ENCODE data around the gene KRT74. TPM values are rescaled to one million over a fixed set of nuclear protein-coding genes. Genes with fewer than 3 reads are reported as not detected.

Gene KRT74
- total and polyA plus RNA-seq, 2 experiments from 2014 or later = not detected

DNA sequence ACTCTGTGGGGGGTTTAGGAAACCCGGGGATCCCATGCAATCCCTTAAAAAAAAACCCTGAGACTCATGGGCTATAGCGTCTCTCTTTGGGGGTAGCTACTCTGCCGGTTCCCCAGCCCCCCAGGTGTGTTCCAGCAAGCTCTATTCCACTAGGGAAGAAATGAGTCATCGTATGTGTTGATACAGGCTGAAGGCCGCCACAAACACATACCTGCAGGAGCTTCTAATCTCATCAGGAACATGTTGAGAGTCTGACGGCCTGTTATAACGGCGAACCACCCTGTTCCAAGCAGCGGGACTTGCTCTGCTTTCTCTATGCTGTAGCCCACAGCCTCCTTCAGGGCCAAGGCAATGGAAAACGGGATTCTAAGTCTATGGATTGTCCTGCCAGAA, 52.5 kb downstream of the KRT74 start:
- H3K36me3 ChIP-seq (ENCODE audit: low read depth) = no peaks in the 10 kb centered on the region
- in situ Hi-C loops (cut with MboI) = no loop called here
- H3F3A ChIP-seq (ENCODE audit: insufficient read depth) = no peaks in the 10 kb centered on the region
- no peaks in the 10 kb centered on the region for H3K9me3 ChIP-seq (ENCODE audit: low read depth)
- no peak for TF ChIP-seq EZH2phosphoT487 (IDR thresholded peaks at IDR 0.05; ENCODE audit: insufficient read depth, low read depth)
- TF ChIP-seq EZH2 (IDR thresholded peaks at IDR 0.05; ENCODE audit: insufficient read depth, poor library complexity, severe bottlenecking) = no peak
- no peak overlapping the region for H3K9ac ChIP-seq
- no peak overlapping the region for H3K4me3 ChIP-seq
- no peaks in the 10 kb centered on the region for H3K9me2 ChIP-seq (ENCODE audit: insufficient read depth)
- DNase-seq = no peak
- H2AFZ ChIP-seq = no peak overlapping the region
- H3K79me2 ChIP-seq (ENCODE audit: insufficient read depth) = no peaks in the 10 kb centered on the region
- 86 to 87% methylated on average over 10 of the region's 10 CpGs for WGBS, 2 experiments (ENCODE audit: low coverage in 1 of 2, low lambda C conversion rate in 2 of 2, missing lambda C conversion rate in 2 of 2)
- no peaks in the 10 kb centered on the region for H3K4me1 ChIP-seq (ENCODE audit: insufficient read depth)
- H3K27me3 ChIP-seq (replicated peaks; ENCODE audit: insufficient read depth) = peaks cover 37% of the 10 kb centered on the region
- no peak overlapping the region for H3K4me2 ChIP-seq (ENCODE audit: unreplicated experiment)
- no peak overlapping the region for H3K27ac ChIP-seq
- H4K20me1 ChIP-seq (ENCODE audit: insufficient read depth) = no peaks in the 10 kb centered on the region

DNA sequence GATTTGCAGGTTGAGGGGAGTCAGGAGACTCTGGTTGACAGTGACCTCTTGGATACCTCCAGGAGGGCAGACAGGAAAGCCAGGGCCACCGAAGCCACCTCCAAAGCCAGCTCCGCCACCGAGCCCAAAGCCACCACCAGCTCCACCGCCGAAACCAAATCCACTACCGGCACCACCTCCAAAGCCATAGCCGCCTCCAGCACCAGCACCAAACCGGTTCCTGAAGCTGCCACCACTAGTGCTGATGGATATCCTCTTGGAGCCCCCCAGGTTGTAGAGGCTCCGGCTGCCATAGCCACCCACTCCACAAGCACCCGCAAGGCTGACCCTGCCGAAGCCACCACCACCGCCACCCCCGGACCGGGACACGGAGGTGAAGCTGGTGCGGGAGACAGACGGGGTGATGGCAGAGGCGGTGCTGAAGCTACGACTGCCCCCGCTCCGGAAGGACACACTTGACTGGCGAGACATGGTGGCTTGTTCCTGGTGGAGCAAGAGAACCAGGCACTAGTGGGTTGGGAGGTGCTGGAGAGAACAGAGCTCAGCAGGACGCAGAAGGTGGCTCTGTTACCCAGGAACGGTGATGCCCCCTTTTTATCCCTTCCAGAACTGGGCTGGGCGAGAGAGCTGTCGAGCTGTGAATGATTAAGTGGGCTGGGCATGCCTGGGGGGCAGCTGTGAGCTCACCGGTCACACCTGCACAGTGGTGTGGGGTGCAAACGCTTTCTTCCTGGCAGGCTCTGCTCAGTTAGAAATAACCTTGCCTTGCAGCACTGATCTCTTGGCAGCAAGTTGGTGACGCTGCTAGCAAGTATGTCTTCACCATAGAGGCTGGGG, 53.6 kb downstream of the KRT74 start, which contains the start of gene KRT5:
Gene KRT5 (minus strand): TSS at position 569 of the 837 bp plus-strand sequence. CDS start 98 bp downstream, at position 471.
- Histone ChIP-seq H3K4me2 (ENCODE audit: unreplicated experiment) (no peak within 1 kb of the TSS), H2AFZ (no peak within 1 kb of the TSS), H3F3A (ENCODE audit: insufficient read depth) (no peaks in the 10 kb centered on the region), H3K79me2 (ENCODE audit: insufficient read depth) (no peaks in the 10 kb centered on the region), H3K27ac (no peak within 1 kb of the TSS), H3K9me2 (ENCODE audit: insufficient read depth) (no peaks in the 10 kb centered on the region), H3K27me3 (replicated peaks; ENCODE audit: insufficient read depth) (peaks cover 43% of the 10 kb centered on the region), H3K9ac (no peak within 1 kb of the TSS), H3K4me3 (no peak within 1 kb of the TSS), H3K9me3 (ENCODE audit: low read depth) (no peaks in the 10 kb centered on the region), H4K20me1 (ENCODE audit: insufficient read depth) (no peaks in the 10 kb centered on the region), H3K36me3 (ENCODE audit: low read depth) (no peaks in the 10 kb centered on the region), H3K4me1 (ENCODE audit: insufficient read depth) (no peaks in the 10 kb centered on the region)
- in situ Hi-C loops (cut with MboI) = no loop called here
- TF ChIP-seq EZH2phosphoT487 (IDR thresholded peaks at IDR 0.05; ENCODE audit: insufficient read depth, low read depth) (no peak), EZH2 (IDR thresholded peaks at IDR 0.05; ENCODE audit: insufficient read depth, poor library complexity, severe bottlenecking) (no peak)
- WGBS, 2 experiments (ENCODE audit: low coverage in 1 of 2, low lambda C conversion rate in 2 of 2, missing lambda C conversion rate in 2 of 2) = 81 to 83% methylated on average over 29 of the region's 29 CpGs
- no peak for DNase-seq

DNA sequence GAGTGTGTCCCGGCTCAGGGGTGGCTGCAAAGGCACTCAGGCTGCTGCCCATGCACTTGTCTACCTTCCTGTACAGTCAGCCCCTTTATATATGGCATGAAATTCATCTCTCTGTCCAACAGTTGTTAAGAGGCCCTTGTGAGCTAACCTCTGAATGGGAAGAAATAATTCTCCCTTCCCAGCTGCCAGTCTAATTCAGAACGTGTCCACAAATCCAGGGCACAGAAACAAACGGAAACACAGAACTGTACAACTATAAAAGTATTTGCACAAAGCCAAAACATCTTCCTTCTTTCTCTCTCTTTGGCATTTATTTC, 54.3 kb downstream of the KRT74 start:
- Histone ChIP-seq H3K36me3 (ENCODE audit: low read depth) (no peaks in the 10 kb centered on the region), H3K4me3 (no peak overlapping the region), H3K27me3 (replicated peaks; ENCODE audit: insufficient read depth) (peaks cover 40% of the 10 kb centered on the region), H2AFZ (no peak overlapping the region), H3K9me3 (ENCODE audit: low read depth) (no peaks in the 10 kb centered on the region), H4K20me1 (ENCODE audit: insufficient read depth) (no peaks in the 10 kb centered on the region), H3K4me2 (ENCODE audit: unreplicated experiment) (no peak overlapping the region), H3K4me1 (ENCODE audit: insufficient read depth) (no peaks in the 10 kb centered on the region), H3F3A (ENCODE audit: insufficient read depth) (no peaks in the 10 kb centered on the region), H3K79me2 (ENCODE audit: insufficient read depth) (no peaks in the 10 kb centered on the region), H3K9ac (no peak overlapping the region), H3K27ac (no peak overlapping the region), H3K9me2 (ENCODE audit: insufficient read depth) (no peaks in the 10 kb centered on the region)
- in situ Hi-C loops (cut with MboI) = no loop called here
- TF ChIP-seq EZH2phosphoT487 (IDR thresholded peaks at IDR 0.05; ENCODE audit: insufficient read depth, low read depth) (no peak), EZH2 (IDR thresholded peaks at IDR 0.05; ENCODE audit: insufficient read depth, poor library complexity, severe bottlenecking) (no peak)
- DNase-seq = no peak
- WGBS, 2 experiments (ENCODE audit: low coverage in 1 of 2, low lambda C conversion rate in 2 of 2, missing lambda C conversion rate in 2 of 2) = 73 to 79% methylated on average over 3 of the region's 3 CpGs

DNA sequence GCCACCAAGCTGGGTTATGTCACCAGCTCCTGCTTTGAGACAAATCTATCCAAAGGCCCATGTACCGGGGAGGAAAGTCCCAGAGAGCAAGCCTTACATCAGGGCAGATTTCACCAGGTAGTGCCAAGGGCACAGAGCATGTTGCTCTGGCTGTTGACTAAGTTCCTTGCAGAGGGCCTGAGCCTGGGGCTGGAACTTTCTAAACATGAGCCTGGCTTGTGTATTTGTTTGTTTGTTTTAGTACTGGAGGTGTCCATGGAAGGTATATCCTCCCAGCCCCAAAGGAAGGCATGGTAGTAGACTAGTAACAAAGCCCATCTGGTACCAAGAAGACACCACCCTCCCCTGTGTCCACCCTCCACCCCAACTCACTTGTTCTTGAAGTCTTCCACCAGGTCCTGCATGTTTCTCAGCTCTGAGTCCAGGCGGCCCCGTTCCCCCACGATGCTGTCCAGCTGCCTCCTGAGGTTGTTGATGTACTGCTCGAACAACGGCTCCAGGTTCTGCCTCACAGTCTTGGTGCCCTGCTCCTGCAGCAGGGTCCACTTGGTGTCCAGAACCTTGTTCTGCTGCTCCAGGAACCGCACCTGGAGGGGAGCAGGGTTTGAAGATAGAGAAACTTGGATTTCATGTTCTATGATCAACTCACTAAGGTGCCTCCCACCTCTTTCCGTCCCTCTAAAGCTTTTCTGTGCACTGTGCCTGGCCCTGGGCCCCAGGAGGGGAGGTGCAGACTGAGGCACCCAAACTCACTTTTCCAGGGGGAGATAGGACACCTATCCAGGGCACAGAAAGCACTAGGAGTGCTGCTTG, 54.9 kb downstream of the KRT74 start:
- Histone ChIP-seq H3K9me2 (ENCODE audit: insufficient read depth) (no peaks in the 10 kb centered on the region), H3K27me3 (replicated peaks; ENCODE audit: insufficient read depth) (peaks cover 45% of the 10 kb centered on the region), H3K4me1 (ENCODE audit: insufficient read depth) (no peaks in the 10 kb centered on the region), H3K4me2 (ENCODE audit: unreplicated experiment) (no peak overlapping the region), H3K79me2 (ENCODE audit: insufficient read depth) (no peaks in the 10 kb centered on the region), H2AFZ (no peak overlapping the region), H3K9ac (no peak overlapping the region), H3K27ac (no peak overlapping the region), H3K36me3 (ENCODE audit: low read depth) (no peaks in the 10 kb centered on the region), H3K4me3 (no peak overlapping the region), H3K9me3 (ENCODE audit: low read depth) (no peaks in the 10 kb centered on the region), H3F3A (ENCODE audit: insufficient read depth) (no peaks in the 10 kb centered on the region), H4K20me1 (ENCODE audit: insufficient read depth) (no peaks in the 10 kb centered on the region)
- in situ Hi-C loops (cut with MboI) = no loop called here
- TF ChIP-seq EZH2 (IDR thresholded peaks at IDR 0.05; ENCODE audit: insufficient read depth, poor library complexity, severe bottlenecking) (no peak), EZH2phosphoT487 (IDR thresholded peaks at IDR 0.05; ENCODE audit: insufficient read depth, low read depth) (no peak)
- 69 to 77% methylated on average over 8 of the region's 8 CpGs for WGBS, 2 experiments (ENCODE audit: low coverage in 1 of 2, low lambda C conversion rate in 2 of 2, missing lambda C conversion rate in 2 of 2)
- DNase-seq = no peak
